Naive thymus-derived CD8-positive, alpha-beta T cell (primary cell): ENCODE results near the gene KCNF1. TPM values are rescaled to one million over a fixed set of nuclear protein-coding genes. Genes with fewer than 3 reads are reported as not detected.

ENCODE experiments used
- ATAC-seq, 2 donors: fragments of 150-1000 bp; cut with Tn5 transposase in 1 of 2; sonication (Bioruptor Pico), chemical (Tn5 transposase) in 1 of 2; 1 replicate in 1 of 2; 2 replicates in 1 of 2; pipeline ENCODE4 v1.10.0; 2021; ENCODE audit warnings: mild to moderate bottlenecking in 2 of 2, moderate library complexity in 2 of 2
- POLR2A ChIA-PET: fragments of 350-600 bp; sonication (Branson Sonifier 250); formaldehyde crosslinking; loops from one replicate; lab custom pipeline; 2021; ENCODE audit warnings: antibody characterized with exemption; lab: Charles Lee
- DNase-seq, 10 donors: peaks; one replicate each; pipeline versions ENCODE4 v3.0.0 to v3.0.0-alpha.2; 2020 to 2022
- H3K27ac Mint-ChIP-seq, 10 donors: one replicate each; pipeline ENCODE4 v1.8.0; 2020 to 2022; ENCODE audit warnings: mild to moderate bottlenecking in 10 of 10, mixed read lengths in 10 of 10, moderate library complexity in 4 of 10, inconsistent platforms in 1 of 10
- H3K27me3 Mint-ChIP-seq, 5 donors: one replicate each; pipeline ENCODE4 v1.8.0; 2021 to 2022; ENCODE audit warnings: mixed read lengths in 5 of 5
- H3K36me3 Mint-ChIP-seq, 3 donors: one replicate each; pipeline ENCODE4 v1.8.0; 2020 to 2022; ENCODE audit warnings: mixed read lengths in 3 of 3, mild to moderate bottlenecking in 2 of 3, inconsistent platforms in 1 of 3
- H3K4me1 Mint-ChIP-seq, 4 donors: one replicate each; pipeline ENCODE4 v1.8.0; 2021 to 2022; ENCODE audit warnings: mixed read lengths in 4 of 4
- H3K4me3 Mint-ChIP-seq, 10 donors: one replicate each; pipeline ENCODE4 v1.8.0; 2020 to 2022; ENCODE audit warnings: mild to moderate bottlenecking in 10 of 10, mixed read lengths in 10 of 10, moderate library complexity in 6 of 10, inconsistent platforms in 1 of 10
- H3K9me3 Mint-ChIP-seq, 9 donors: one replicate each; pipeline ENCODE4 v1.8.0; 2020 to 2022; ENCODE audit warnings: mixed read lengths in 9 of 9, mild to moderate bottlenecking in 3 of 9, inconsistent platforms in 1 of 9, moderate library complexity in 1 of 9
- polyA plus RNA-seq, 3 donors: library from polyadenylated mRNA; unstranded; fragments of 300-500 nt; fragmentation: Illumina TruSeq; gene quantifications; one replicate each; pipeline ENCODE4 v1.2.3, GENCODE V29; 2021
- total RNA-seq, 8 experiments: library from RNA in 2 of 8; stranded (reverse) in 2 of 8; gene quantifications; one replicate each; pipeline ENCODE4 v1.2.3 and lab custom pipeline; 2021 to 2026

The KCNF1 gene
- not detected for total RNA-seq
- polyA plus RNA-seq, result not detected
- 0 reads per million in 6 experiments for total RNA-seq (lab: John Stamatoyannopoulos, UW)

GRCh38 chr2:10911291-10912075 lies at the start of gene KCNF1:
Gene KCNF1 (plus strand): TSS chr2:10911934. CDS start chr2:10912427, 493 bp downstream.
- Mint-ChIP-seq H3K36me3 (no peaks in the 10 kb centered on the region), H3K4me3 (peak within 1 kb of the TSS in 9 of 10 donors; percentile 3 to 78 (median 40)), H3K27ac (no peak within 1 kb of the TSS), H3K27me3 (peaks cover 14 to 58% (median 32%) of the 10 kb centered on the region in 5 donors), H3K4me1 (peaks cover 0 to 12% (median 3%) of the 10 kb centered on the region in 4 donors), H3K9me3 (no peaks in the 10 kb centered on the region)
- DNase-seq, result no peak
- no peak for ATAC-seq
- POLR2A ChIA-PET, result interaction anchor here (0.6 kb wide), 1 partner anchor 552 kb away, joined by 7 read pairs; no protein-coding TSS in a partner anchor

- Mint-ChIP-seq H3K27ac (no peak overlapping the region), H3K4me1 (peaks cover 9 to 60% (median 22%) of the 10 kb centered on the region in 4 donors), H3K4me3 (no peak overlapping the region), H3K36me3 (no peaks in the 10 kb centered on the region), H3K27me3 (peaks cover 7 to 45% (median 14%) of the 10 kb centered on the region in 5 donors), H3K9me3 (peaks cover 0 to 1% (median 0%) of the 10 kb centered on the region in 9 donors)
- POLR2A ChIA-PET, result no interaction called here
- DNase-seq (no peak), ATAC-seq (no peak)
These were observed 49.4 kb upstream of the KCNF1 start for GRCh38 chr2:10862330-10862729.

DNA sequence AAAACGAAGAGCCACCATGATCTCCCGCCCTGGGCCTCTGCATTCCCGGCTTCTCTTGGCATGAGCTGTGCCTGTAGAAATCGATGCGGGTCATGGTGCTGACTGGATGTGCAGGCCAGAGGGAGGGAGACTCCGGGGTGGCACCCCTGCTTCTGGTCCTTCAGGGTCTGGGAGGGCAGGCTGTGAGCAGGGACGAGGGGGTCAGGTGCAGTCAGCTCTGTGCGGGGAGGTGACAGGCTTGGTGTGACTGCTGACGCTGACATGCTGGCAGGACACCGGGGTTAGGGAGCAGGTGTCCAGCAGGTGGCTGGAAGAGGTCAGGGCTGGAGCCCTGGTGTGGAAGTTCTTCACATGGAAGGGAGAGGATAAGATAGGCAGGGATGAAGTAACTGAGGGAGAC lies 48.7 kb upstream of the KCNF1 start:
- no peaks in the 10 kb centered on the region for H3K36me3 Mint-ChIP-seq
- H3K4me1 Mint-ChIP-seq, result peaks cover 9 to 62% (median 22%) of the 10 kb centered on the region in 4 donors
- peaks cover 0 to 1% (median 0%) of the 10 kb centered on the region in 9 donors for H3K9me3 Mint-ChIP-seq
- H3K4me3 Mint-ChIP-seq, result peak overlapping the region in 1 of 10 donors; percentile 58
- POLR2A ChIA-PET, result no interaction called here
- H3K27ac Mint-ChIP-seq, result peak overlapping the region in 1 of 10 donors; percentile 84
- peaks cover 7 to 50% (median 15%) of the 10 kb centered on the region in 5 donors for H3K27me3 Mint-ChIP-seq
- ATAC-seq (no peak), DNase-seq (no peak)

GRCh38 chr2:10863837-10864236 lies 47.9 kb upstream of the KCNF1 start:
- Mint-ChIP-seq H3K4me1 (peaks cover 9 to 62% (median 22%) of the 10 kb centered on the region in 4 donors), H3K4me3 (peak overlapping the region in 3 of 10 donors; percentile 29 to 43 (median 37)), H3K27me3 (peaks cover 7 to 54% (median 16%) of the 10 kb centered on the region in 5 donors), H3K9me3 (peaks cover 0 to 1% (median 0%) of the 10 kb centered on the region in 9 donors), H3K27ac (peak overlapping the region in 2 of 10 donors; percentile 19 to 23), H3K36me3 (no peaks in the 10 kb centered on the region)
- ATAC-seq, result no peak
- no peak for DNase-seq
- POLR2A ChIA-PET, result no interaction called here

DNA sequence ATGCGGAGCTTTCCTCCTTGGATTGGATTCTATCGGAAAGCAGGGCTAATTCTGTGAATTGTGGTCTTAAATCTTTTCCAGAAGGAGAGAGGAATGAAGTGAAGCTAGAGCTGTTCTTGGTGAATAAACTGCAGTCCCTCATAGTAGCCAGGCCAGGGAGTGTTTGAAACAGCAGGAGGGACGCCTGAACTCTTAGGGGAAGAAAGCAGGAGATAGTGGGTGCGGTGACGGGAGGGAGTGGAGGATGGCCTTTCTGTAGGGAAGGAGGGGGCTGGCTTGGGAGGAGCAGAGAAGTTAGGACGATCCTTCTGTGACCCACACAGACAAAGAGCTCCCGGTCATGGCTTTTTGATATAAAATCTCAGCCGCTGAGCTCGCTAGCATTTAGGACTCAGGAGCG lies 47.5 kb upstream of the KCNF1 start:
- no peaks in the 10 kb centered on the region for H3K9me3 Mint-ChIP-seq
- POLR2A ChIA-PET, result no interaction called here
- peaks cover 7 to 54% (median 16%) of the 10 kb centered on the region in 5 donors for H3K27me3 Mint-ChIP-seq
- ATAC-seq (no peak), DNase-seq (no peak)
- H3K36me3 Mint-ChIP-seq, result no peaks in the 10 kb centered on the region
- H3K4me3 Mint-ChIP-seq, result peak overlapping the region in 2 of 10 donors; percentile 21 to 66
- peaks cover 9 to 62% (median 22%) of the 10 kb centered on the region in 4 donors for H3K4me1 Mint-ChIP-seq
- peak overlapping the region in 3 of 10 donors; percentile 19 to 63 (median 23) for H3K27ac Mint-ChIP-seq

DNA sequence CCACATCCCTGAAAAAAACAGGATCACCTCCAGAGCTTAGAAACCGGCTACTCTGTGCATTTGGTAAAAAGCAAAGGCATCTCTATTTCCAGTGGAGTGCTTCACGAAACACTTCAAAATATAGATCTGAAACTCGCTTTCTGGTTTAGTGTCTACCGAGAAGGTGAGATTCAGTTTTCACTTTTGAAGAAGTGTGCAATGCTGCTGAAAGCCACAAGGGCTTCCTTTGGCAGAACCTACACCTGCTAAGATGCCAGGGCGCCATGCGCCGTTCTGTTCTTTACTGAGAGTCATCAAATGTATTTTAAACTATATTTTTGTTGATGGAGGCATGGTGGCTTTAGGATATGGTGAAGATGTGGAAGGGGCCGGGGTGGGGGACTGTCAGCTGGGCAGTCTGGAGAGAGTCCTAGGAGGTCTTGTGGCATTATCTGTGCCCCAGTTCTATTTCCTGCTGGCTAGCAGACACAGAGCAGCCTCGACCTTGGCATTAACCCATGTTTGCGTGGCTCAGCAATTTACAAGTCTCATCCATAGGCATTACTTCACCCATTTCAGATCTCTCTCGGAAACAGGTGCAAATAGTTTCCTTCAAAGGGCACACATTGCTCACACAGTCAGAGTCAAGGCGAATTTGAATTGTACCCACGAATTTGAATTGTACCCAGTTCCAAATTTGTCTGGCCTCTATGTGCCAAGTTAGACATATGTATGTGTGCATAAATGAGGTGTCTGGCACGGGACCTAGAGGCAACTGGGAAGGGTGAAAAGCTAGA lies 46.7 kb upstream of the KCNF1 start:
- H3K36me3 Mint-ChIP-seq, result no peaks in the 10 kb centered on the region
- peak in 2 of 10 donors; percentile 7 to 21 for DNase-seq
- peak overlapping the region in 9 of 10 donors; percentile 22 to 83 (median 59) for H3K4me3 Mint-ChIP-seq
- peak overlapping the region in 3 of 10 donors; percentile 31 to 82 (median 79) for H3K27ac Mint-ChIP-seq
- POLR2A ChIA-PET, result no interaction called here
- peaks cover 9 to 62% (median 22%) of the 10 kb centered on the region in 4 donors for H3K4me1 Mint-ChIP-seq
- H3K27me3 Mint-ChIP-seq, result peaks cover 7 to 54% (median 16%) of the 10 kb centered on the region in 5 donors
- ATAC-seq, result peak; percentile 74 to 96
- H3K9me3 Mint-ChIP-seq, result no peaks in the 10 kb centered on the region

DNA sequence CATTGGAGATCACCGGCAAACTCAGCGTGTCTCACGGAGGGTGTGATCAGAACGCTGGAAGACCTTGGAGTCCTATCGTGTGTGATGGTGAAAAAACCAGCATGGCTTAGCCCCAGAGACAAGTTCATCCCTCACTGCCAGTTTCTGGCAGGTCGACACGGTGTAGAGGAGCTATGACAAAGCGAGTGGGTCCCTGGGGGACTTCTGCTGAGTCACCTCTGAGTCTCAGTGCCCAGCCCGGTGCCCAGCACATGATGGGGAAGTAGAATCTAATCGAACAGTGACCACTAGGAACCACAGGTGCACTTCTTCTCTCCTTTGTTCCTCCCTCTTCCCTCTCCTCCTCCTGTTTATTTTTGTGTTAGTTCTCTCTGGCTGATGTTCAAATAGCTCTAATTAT lies 45.9 kb upstream of the KCNF1 start:
- DNase-seq (no peak), ATAC-seq (no peak)
- Mint-ChIP-seq H3K27me3 (peaks cover 7 to 54% (median 16%) of the 10 kb centered on the region in 5 donors), H3K27ac (no peak overlapping the region), H3K4me3 (peak overlapping the region in 1 of 10 donors; percentile 23), H3K4me1 (peaks cover 9 to 59% (median 21%) of the 10 kb centered on the region in 4 donors), H3K9me3 (no peaks in the 10 kb centered on the region), H3K36me3 (no peaks in the 10 kb centered on the region)
- POLR2A ChIA-PET, result interaction anchor here (1.8 kb wide), 1 partner anchor 15 kb away, joined by 10 read pairs; no protein-coding TSS in a partner anchor

DNA sequence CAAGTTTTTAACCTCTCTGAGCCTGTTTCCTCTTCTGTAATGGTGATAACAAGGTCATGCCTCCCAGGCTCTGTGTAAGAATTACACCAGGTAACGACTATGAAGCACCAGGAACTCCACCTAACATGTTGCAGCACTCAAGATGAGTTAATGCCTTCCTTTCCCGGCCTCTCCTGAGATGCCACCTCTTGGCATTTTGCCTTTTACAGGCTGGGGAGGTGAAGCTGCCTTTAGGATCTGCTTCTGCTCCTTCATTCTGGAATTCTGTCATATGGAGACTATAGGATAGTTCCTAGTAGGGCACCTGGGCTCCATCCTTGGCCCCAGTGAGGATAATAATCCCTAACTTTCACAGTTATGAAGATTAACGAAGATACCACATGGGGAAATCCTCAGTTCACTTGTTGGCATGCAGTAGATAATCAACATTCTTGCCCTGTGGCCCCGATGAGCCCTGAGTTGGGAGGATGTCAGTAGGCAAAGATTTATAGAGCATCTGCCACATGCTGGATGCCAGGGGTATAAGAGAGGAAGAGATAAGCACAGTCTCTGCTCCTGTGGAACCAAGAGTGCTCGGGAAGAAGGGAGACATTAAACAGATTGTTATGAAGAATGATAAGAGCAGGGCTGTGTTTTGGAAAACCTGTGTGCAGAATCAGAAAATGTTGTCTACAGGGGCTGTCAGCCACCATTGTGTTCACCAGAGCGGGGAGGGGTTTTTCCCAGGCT lies 43.9 kb upstream of the KCNF1 start:
- POLR2A ChIA-PET, result no interaction called here
- Mint-ChIP-seq H3K9me3 (peaks cover 0 to 13% (median 5%) of the 10 kb centered on the region in 9 donors), H3K27ac (no peak overlapping the region), H3K4me3 (no peak overlapping the region), H3K27me3 (peaks cover 4 to 40% (median 13%) of the 10 kb centered on the region in 5 donors), H3K36me3 (peaks cover 0 to 8% (median 5%) of the 10 kb centered on the region in 3 donors), H3K4me1 (peaks cover 9 to 44% (median 18%) of the 10 kb centered on the region in 4 donors)
- no peak for ATAC-seq
- DNase-seq, result no peak

GRCh38 chr2:10868465-10869314 lies 43.0 kb upstream of the KCNF1 start:
- peaks cover 0 to 10% (median 9%) of the 10 kb centered on the region in 3 donors for H3K36me3 Mint-ChIP-seq
- H3K4me3 Mint-ChIP-seq, result no peak overlapping the region
- ATAC-seq, result no peak
- peaks cover 7 to 37% (median 17%) of the 10 kb centered on the region in 4 donors for H3K4me1 Mint-ChIP-seq
- POLR2A ChIA-PET, result interaction anchor here (0.5 kb wide), 1 partner anchor 19 kb away, joined by 3 read pairs; no protein-coding TSS in a partner anchor
- H3K9me3 Mint-ChIP-seq, result peaks cover 0 to 14% (median 5%) of the 10 kb centered on the region in 9 donors
- H3K27me3 Mint-ChIP-seq, result peaks cover 0 to 40% (median 10%) of the 10 kb centered on the region in 5 donors
- no peak for DNase-seq
- H3K27ac Mint-ChIP-seq, result no peak overlapping the region

GRCh38 chr2:10871978-10872377 lies 39.8 kb upstream of the KCNF1 start:
- Mint-ChIP-seq H3K9me3 (peaks cover 0 to 14% (median 5%) of the 10 kb centered on the region in 9 donors), H3K36me3 (peaks cover 0 to 10% (median 9%) of the 10 kb centered on the region in 3 donors), H3K4me1 (peaks cover 0 to 8% (median under 1%) of the 10 kb centered on the region in 4 donors), H3K27ac (no peak overlapping the region), H3K4me3 (no peak overlapping the region), H3K27me3 (peaks cover 7 to 28% (median 21%) of the 10 kb centered on the region in 5 donors)
- DNase-seq (no peak), ATAC-seq (no peak)
- POLR2A ChIA-PET, result no interaction called here

DNA sequence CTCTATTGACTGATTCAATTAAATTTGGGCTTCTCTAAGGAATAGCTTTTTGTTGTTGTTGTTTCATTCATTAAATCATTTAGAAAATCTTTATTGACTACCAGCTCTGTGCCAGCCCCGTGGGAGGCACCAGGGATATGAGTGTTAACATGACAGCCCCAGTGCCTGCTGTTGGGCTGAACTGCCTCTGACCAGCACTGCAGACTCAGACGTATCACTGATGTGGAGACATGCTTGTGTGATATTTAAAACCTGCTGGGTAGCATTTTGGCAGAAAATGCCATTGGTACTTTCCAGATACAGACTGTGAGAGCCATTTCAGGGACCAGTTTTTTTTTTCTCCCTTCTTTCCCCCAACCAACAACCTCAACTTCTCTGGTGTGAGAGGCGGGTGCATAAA lies 38.6 kb upstream of the KCNF1 start:
- ATAC-seq, result no peak

More for the DNA sequence above, 38.6 kb upstream of the KCNF1 start:
- H3K4me1 Mint-ChIP-seq, result peaks cover 0 to 13% (median 1%) of the 10 kb centered on the region in 4 donors
- H3K27me3 Mint-ChIP-seq, result peaks cover 5 to 31% (median 22%) of the 10 kb centered on the region in 5 donors
- no peak for DNase-seq
- POLR2A ChIA-PET, result no interaction called here
- peaks cover 0 to 14% (median 5%) of the 10 kb centered on the region in 9 donors for H3K9me3 Mint-ChIP-seq
- peaks cover 0 to 10% (median 9%) of the 10 kb centered on the region in 3 donors for H3K36me3 Mint-ChIP-seq
- H3K27ac Mint-ChIP-seq, result no peak overlapping the region
- H3K4me3 Mint-ChIP-seq, result no peak overlapping the region
